Subcutaneous adipose tissue (tissue), 4 donors: ENCODE data around the gene TRMT1. TPM values are rescaled to one million over a fixed set of nuclear protein-coding genes. Genes with fewer than 3 reads are reported as not detected.

Source experiments
- total RNA-seq, 4 donors: library from RNA; depleted of rRNA; stranded (reverse); fragments of >200 nt; gene quantifications; one replicate each; pipeline ENCODE4 v1.1.0, GENCODE V29; 2016
- TF ChIP-seq, protein P1 (sequence below): fragments of 450-650 bp; IDR thresholded peaks from one replicate; pipeline ENCODE4 v1.5.1; 2016; ENCODE audit warnings: low read depth, mild to moderate bottlenecking, control low read depth, antibody characterized with exemption, moderate library complexity

The TRMT1 gene
- total RNA-seq, 4 donors from 2014 or later: 19.5 to 35.6 (median 27.2) TPM

GRCh38 chr19:13118424-13119193, 2.1 kb upstream of the TRMT1 start:
- TF ChIP-seq, protein P1, sequence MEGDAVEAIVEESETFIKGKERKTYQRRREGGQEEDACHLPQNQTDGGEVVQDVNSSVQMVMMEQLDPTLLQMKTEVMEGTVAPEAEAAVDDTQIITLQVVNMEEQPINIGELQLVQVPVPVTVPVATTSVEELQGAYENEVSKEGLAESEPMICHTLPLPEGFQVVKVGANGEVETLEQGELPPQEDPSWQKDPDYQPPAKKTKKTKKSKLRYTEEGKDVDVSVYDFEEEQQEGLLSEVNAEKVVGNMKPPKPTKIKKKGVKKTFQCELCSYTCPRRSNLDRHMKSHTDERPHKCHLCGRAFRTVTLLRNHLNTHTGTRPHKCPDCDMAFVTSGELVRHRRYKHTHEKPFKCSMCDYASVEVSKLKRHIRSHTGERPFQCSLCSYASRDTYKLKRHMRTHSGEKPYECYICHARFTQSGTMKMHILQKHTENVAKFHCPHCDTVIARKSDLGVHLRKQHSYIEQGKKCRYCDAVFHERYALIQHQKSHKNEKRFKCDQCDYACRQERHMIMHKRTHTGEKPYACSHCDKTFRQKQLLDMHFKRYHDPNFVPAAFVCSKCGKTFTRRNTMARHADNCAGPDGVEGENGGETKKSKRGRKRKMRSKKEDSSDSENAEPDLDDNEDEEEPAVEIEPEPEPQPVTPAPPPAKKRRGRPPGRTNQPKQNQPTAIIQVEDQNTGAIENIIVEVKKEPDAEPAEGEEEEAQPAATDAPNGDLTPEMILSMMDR: no peak

- TF ChIP-seq, protein P1: no peak
These were observed 1.4 kb upstream of the TRMT1 start, which contains the start of gene NACC1 for GRCh38 chr19:13117772-13118423. TSS of gene NACC1 (plus strand) at chr19:13118264. CDS start at chr19:13135208, 16,944 bp downstream.

DNA sequence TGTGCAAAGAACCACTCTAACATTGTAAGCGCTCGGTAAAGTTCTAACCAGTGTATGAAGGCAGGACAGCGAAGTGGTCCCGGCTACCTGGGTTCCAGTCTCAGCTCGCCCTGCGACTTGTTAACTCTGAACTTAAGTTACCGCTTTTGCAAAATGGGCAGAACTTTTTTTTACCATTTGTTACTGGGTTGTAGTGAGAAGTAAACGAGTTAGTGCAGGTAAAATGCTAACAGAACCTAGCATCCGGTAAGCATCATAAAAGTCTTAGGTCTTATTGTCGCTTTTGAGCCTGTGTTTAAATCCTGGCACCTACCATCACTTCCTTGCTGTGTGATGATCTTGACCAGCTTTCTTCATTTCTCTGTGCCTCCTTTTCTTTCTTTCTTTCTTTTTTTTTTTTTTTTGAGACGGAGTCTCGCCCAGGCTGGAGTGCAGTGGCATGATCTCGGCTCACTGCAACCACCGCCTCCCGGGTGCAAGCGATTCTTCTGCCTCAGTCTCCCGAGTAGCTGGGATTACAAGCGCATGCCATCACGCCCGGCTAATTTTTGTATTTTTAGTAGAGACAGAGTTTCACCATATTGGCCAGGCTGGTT, 734 bp upstream of the TRMT1 start:
- TF ChIP-seq, protein P1: no peak

- TF ChIP-seq, protein P1: no peak
These were observed 631 bp downstream of the TRMT1 start for GRCh38 chr19:13115936-13116281.

DNA sequence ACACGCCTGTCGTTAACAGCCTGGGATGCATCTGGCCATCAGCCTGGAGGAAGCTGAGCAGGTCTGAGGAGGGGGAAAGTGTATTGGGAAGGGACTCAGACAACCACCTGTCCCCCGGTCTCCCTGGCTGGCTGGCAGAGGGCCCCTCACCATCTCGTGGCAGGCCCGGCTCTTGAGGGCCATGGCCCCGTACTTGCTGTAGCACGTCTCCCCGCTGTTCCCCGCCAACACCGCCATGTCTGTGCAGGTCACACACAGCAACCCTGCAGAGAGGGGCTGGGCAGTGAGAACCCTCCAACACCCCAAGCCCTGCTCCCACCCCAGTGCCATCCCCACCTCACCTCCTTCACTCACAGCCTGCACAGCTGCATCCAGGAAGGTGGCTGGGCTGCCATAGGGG, 4.0 kb downstream of the TRMT1 start:
- TF ChIP-seq, protein P1: no peak

DNA sequence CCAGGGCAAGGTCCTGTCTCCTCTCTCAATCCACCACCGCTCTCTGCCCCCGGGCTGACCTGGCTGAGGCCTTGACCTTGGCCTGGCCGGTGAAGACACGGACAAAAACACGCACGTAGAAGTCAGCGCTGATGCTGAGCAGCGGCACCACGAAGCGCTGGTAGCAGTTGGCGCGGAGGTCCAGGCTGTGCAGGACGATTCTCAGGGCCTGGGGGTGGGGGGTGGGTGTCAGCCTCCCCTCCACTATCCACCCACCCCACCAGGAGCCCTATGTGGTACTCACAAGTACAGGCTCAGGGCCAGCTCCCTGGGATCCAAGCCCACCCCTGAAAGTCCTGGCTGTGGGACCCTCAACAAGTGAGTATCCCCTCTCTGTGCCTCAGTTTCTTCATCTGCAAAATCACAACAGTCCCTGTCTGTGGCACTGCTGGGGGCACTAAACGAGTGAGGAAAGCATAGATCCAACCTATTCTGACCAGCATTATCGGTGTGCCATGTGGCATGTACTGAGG, 6.4 kb downstream of the TRMT1 start:
- TF ChIP-seq, protein P1: no peak
